HG03139 (cell line): ENCODE measurements around the gene TENT5C.

Experiments
- ATAC-seq: cut with Tn5 transposase; IDR thresholded peaks from one replicate; pipeline ENCODE4 v1.9.1; 2021; ENCODE audit not compliant: unreplicated experiment

Gene TENT5C

GRCh38 chr1:117633068-117633345 is 27.2 kb downstream of the TENT5C start:
- no peak for ATAC-seq

DNA sequence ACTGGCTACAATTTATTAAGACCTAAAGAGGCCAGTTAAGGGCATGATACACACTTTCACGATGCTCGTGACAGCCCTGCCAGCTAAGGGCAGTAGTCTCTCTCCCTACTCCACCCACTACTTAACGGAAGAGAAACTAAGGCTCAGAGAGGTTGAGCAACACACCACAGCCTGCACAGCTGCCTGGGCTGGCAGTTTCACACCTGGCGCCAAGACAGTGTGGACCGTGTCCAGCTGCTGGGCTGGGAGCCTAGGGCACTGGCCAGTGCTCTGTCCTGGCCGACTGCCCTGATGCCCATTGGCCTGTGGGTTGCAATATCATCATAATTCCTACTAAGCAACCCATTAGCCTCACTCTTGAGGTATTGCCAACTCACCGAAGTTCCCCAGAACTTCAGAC is 27.6 kb downstream of the TENT5C start:
- ATAC-seq = no peak

DNA sequence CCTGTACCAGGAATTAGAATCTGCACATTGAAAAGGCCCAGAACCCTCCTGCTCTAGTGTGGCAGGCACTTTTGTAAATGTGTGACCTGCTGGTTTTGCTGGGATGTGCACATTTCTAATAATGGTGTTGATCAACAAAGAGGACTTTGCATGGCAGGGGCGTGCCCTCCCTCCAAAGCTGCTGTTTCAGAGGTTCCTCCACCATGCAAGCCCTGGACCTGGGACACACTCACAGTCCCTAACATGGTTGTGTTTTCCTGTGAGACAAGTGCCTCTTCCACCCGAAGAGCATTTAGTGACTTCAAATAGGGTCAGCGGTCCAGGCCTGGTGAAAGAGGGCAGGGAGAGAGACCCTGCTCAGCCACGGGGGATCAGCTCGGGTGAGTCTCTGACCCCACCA is 28.1 kb downstream of the TENT5C start:
- no peak for ATAC-seq

GRCh38 chr1:117634631-117635030 is 28.8 kb downstream of the TENT5C start:
- no peak for ATAC-seq

- no peak for ATAC-seq
Observed at GRCh38 chr1:117635805-117636204, 30.0 kb downstream of the TENT5C start.

- ATAC-seq = no peak
Observed at GRCh38 chr1:117636637-117637425, 31.0 kb downstream of the TENT5C start.

- no peak for ATAC-seq
Observed at GRCh38 chr1:117638141-117638540, 32.3 kb downstream of the TENT5C start.

- no peak for ATAC-seq
Observed at GRCh38 chr1:117638759-117639158, 32.9 kb downstream of the TENT5C start.

GRCh38 chr1:117639741-117640140 is 33.9 kb downstream of the TENT5C start:
- no peak for ATAC-seq

DNA sequence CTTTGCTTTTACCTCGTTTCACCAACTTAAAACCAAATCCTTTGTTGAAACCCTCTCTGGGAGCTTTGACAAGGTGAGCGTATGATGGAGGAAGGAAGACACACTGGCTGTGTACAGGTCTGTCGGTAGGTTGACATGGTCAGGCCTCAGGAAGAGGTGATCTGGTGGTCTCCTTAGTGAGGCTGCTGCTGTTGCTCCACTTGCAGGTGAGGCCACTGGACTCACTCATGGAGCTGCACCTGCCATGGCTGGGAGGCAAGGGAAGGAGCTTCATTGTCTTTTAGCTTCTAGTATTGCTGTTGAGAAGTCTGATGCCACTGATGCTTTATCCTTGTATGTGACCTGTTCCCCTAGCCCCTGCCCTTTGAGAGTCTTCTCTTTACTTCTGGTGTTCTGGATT is 35.7 kb downstream of the TENT5C start:
- no peak for ATAC-seq

DNA sequence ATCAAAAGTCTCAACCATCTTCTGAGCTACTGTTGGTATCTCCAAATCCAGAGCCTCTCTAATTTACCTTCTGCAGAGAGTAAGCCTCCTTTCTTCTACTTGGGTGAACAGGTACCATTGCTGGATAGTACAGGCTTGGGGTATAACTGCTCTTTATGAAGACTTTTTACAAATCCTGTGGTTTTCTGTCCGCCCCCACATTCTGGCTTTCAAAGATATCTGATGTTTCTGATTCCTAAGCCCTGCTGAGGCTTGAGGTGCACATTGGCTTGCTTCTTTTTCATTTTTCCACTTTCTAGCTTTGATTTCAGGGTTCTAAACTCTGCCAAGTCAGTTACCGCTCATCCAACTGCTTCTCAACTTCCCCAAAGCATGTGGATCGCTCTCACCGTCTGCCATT is 37.1 kb downstream of the TENT5C start:
- no peak for ATAC-seq

- no peak for ATAC-seq
Observed at GRCh38 chr1:117643601-117644000, 37.8 kb downstream of the TENT5C start.

DNA sequence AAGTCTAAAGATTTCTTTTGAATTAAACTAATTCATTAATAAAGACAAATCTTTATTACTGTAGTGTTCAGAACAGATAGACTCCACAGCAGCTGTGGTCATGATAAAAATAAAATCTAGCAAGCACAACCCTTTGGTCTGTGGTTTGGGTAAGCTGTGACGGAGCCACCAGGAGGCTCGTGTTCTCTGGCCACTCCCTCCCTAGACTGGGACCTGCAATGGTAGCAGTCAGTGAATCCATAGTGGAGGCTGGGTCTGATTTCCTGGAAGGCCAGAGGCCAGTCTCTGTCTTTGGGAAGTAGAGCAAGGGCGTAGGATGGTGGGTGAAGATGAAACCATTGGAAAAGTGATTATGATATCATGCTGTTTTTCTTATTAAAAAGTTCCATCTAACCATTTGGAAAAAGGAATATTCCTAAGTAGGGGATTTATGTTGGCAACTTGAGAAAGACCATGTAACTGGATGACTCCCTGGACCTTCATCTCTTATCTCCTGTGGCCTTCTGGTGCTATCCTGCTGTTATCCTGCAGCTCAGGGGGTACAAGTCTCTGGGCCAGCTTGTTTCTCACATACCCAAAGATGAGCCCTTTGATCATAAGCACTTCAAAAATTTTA is 39.0 kb downstream of the TENT5C start:
- ATAC-seq = no peak

GRCh38 chr1:117645343-117645742 is 39.5 kb downstream of the TENT5C start:
- no peak for ATAC-seq

DNA sequence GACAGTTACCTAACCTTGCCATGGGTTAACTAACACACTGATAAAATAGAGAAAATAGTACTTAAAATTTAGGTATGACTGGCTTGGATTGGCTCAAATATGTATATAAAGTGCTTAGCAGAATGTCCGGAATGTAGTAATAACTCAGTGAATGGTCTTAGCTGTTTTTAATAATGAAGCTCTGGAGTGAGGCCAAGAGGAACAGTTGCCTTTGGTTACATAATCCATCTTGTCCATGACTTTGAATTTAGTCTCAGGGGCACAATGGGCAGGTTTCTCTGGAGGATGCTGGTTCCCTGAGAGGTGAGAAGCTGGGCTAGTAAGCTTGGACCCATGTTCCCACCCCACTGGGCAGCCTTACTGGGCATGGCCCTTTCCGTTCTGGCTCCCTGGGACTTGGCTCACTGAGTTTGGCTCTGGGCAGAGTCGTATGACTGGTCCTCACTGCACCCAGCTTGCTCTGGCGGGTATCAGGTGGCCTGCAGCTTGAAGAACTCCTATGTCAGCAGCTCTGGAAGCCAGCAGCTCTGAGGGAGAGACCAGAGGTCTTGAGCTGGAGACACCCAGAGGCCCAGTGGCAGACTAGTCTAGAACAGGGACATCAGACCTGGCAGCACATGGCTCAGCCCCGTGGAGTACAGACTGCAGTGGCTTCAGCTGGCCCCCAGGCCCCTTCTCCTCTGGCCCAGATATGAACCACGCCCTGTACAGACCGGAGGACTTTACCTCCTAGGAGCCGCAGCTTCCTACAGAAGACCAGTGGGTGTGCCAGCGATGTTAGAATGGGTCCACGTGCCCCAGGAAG is 40.4 kb downstream of the TENT5C start:
- ATAC-seq = no peak

GRCh38 chr1:117646956-117647355 is 41.1 kb downstream of the TENT5C start:
- ATAC-seq = no peak

DNA sequence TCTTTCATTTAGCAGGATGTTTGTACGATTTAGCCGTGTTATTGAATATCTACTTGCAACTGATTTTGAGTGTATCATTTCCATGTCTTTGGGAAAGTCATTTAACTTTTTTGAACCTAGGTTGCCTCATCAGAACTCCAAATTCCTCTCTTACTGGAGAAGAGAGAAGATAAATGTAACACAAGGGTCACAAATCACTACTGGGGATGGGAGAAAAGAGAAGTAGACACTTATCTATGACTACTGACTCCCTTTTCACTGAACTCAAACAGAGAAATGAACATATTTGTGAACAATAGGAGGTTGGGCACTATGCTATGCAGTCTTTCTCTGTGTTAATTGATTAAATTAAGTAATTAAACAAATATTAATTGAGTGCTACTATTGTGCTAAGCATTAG is 42.2 kb downstream of the TENT5C start:
- no peak for ATAC-seq

DNA sequence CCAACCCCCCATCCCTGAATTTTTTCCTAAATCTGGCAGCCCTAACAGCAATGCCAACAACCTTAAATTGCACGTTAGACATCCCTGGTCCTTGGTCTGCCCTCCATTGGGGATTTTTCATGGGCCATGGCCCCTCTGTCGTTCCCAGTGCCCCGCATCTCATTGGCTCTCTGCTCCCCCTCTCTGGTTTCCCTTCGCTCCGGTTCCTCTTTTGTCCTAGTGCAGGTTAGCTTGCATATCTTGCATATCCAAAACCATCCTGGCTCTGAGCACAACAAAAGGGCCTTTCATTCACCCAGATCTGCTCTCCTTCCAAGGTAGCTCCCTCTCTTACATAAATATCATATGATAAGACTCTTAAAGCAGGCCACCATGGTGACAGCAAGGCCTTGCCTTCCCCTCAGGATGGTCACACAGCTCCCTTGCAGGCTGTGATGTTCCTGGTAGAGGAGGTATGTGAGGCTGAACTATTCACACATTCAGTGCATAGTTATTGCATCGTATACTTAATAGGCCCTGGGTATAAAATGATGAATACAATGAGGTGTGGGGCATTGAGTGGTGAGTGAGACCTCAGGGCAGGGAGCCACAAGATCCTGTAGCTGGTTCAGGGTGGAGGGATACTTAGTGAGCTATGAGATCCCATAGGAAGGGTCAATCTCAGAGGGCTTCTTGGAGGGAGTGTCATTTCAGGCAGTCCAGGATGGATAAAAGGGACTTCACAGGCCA is 45.2 kb downstream of the TENT5C start:
- no peak for ATAC-seq

DNA sequence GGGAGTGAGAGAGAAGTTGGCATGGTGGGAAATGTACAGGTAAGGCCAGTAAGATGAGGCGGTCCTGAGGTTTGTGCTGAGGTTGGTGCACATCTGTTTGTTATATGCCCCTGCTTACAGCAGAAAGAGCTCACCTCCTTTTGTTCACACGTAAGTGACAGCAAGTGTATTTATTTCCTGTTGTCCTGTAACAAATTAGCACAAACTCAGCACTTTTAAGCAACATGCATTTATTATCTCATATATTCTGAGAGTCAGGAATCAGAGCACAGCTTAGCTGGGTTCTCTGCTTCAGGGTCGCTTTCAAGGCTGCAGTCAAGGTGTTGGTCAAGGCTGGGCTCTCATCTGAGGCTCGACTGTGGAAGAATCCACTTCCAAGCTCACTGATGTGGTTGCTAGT is 45.8 kb downstream of the TENT5C start:
- no peak for ATAC-seq

DNA sequence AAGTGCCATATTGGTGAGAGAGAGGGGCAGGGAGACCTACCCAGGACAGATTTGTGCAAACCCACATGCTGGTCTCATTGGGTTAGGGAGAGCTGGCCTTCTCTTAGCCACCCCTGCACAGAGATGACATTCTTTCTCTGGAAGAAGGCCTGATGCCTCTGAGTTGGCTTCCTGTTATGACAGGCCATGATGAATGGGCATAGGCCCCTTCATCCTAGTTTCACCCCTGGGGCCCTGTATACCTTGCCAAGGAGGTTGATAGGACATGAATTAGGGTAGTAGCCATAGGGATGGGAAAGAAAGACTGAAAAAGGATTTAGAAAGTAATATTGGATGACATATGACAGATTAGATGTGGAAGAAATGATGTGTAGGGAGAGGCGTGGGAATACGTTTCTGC is 46.6 kb downstream of the TENT5C start:
- no peak for ATAC-seq

DNA sequence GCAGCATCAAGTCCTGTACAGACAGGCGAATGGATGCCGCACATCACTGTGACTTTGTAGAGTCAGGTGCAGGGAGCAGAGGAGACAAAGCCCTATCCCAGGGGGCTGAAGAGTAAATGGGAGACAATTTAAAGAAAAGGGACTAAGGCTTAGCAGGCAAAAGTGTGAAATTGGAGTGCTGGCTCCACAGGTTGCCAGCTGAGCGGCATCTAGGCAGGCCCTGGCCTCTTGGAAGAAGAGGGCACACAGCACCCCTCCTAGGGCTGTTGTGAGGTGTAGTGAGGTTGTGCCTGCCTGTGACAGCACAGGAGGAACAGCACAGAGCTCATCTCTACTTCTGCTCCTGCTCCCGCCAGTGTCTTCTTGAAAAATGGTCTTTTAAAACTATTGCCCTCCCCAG is 47.3 kb downstream of the TENT5C start:
- ATAC-seq = no peak
